GM13976 (cell line): ENCODE data around the gene TRIM45.

Experiments
- DNase-seq: peaks from one replicate; pipeline ENCODE4 v3.0.0; 2012; ENCODE audit warnings: low spot score
- in situ Hi-C: fragments of 300-500 bp; cut with MboI; formaldehyde crosslinking; loops from one replicate; pipeline ENCODE4 v1.12.0; 2022; ENCODE audit warnings: low sequenced_read_pairs, mixed read lengths, inconsistent platforms; ENCODE audit not compliant: unreplicated experiment
- TF ChIP-seq, protein P1 (sequence below): IDR thresholded peaks from 2 replicates; pipeline ENCODE4 v1.5.1; 2012; ENCODE audit warnings: borderline replicate concordance, mild to moderate bottlenecking; ENCODE audit not compliant: insufficient read depth; ENCODE audit errors: extremely low read depth, missing control alignments, control extremely low read depth

Gene TRIM45

DNA sequence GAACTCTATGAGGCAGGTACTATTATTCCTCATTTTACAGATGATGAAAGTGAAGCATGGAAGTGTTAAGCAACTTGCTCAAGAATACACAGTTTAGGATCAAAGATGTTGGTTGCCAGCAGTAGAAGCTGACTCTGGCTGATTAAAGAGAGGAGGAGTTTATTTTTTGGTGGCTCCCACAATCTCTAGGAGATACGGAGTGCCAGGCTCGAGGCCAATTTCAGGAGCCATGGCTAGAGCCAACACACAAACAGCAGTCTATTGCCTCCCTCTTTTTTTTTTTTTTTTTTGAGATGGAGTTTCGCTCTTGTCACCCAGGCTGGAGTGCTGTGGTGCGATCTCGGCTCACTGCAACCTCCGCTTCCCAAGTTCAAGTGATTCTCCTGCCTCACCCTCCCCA lies 41.8 kb downstream of the TRIM45 start:
- TF ChIP-seq, protein P1, sequence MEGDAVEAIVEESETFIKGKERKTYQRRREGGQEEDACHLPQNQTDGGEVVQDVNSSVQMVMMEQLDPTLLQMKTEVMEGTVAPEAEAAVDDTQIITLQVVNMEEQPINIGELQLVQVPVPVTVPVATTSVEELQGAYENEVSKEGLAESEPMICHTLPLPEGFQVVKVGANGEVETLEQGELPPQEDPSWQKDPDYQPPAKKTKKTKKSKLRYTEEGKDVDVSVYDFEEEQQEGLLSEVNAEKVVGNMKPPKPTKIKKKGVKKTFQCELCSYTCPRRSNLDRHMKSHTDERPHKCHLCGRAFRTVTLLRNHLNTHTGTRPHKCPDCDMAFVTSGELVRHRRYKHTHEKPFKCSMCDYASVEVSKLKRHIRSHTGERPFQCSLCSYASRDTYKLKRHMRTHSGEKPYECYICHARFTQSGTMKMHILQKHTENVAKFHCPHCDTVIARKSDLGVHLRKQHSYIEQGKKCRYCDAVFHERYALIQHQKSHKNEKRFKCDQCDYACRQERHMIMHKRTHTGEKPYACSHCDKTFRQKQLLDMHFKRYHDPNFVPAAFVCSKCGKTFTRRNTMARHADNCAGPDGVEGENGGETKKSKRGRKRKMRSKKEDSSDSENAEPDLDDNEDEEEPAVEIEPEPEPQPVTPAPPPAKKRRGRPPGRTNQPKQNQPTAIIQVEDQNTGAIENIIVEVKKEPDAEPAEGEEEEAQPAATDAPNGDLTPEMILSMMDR = no peak
- no peak for DNase-seq
- in situ Hi-C loops = no loop called here

DNA sequence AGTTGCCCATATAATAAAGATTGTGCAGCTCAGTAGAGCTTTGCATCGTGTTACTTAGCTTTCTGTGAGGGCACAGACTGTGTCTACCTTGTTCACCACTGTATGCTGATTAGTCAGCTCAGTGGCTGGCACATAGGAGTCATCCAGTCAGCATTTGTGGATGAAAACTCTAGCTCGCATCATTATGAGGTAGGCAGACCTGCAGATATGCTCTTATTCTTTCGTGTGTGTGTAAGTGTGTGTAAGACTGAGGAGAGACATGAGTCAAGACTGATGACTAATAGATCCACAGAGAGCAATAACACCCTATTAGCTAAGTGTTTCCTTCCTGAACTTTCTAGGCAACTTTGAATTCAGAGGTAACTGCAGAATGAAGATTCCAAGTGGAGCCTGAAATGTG lies 44.3 kb downstream of the TRIM45 start:
- DNase-seq = no peak
- TF ChIP-seq, protein P1 = no peak
- in situ Hi-C loops = no loop called here

DNA sequence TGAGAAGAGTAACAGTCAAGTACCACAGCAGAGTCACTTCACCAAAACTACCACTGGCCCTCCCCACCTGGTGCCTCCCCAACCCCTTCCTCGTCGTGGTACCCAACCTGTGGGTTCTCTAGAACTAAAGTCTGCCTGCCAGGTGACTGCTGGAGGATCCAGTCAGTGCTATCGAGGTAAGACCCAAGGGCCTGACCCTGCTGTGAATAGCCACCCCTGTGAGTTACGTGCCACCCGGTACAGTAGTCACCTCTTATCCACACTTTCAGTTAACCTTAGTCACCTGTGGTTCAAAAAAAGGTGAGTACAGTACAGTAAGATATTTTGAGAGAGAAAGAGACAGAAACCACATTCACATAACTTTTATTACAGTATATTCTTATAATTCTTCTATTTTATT lies 44.9 kb downstream of the TRIM45 start:
- TF ChIP-seq, protein P1 = no peak
- no peak for DNase-seq
- in situ Hi-C loops = no loop called here

DNA sequence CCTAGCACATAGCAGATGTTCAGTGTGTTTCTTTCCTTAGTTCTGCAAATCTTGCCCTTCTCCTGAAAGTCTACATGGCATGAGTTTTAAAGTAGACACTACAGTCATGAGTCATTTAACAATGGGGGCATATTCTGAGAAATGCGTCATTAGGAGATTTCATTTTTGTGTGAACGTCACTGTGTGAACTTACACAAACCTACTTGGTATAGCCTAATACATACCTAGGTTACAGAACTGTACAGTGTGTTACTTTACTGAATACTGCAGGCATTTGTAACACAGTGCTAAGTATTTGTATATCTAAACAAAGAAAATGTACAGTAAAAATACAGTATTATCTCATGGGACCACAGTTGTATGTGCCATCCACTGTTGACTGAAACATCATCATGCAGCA lies 51.4 kb downstream of the TRIM45 start:
- in situ Hi-C loops = no loop called here
- no peak for DNase-seq
- TF ChIP-seq, protein P1 = no peak

DNA sequence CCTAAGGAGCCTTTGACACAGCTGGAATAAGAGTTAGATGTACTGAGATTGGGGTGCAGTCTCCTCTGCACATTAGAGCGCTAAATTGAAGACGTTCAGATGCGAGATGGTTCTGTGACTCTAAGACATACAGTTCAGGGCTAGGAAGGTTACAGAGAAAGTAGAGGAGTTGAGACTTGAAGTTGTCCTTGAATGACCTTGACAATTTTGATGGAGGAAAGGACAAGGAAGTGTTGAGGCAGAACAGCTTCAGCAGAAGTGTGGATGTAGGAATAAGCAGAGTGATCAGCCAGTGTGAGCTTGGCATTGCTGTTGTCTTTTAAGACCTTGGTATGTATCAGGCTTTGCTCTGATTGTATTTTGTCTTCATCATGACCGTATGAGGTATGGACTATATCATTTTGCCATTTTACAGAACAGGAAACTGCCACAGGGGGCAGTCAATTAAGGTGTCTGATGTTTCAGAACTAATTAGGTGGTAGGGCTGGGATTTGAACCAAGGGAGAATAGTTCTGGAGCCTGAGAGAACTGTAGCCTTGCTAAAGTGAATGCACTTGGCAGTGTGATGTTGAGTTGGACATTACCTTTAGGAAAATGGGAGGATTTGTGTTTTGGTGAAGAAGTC lies 52.2 kb downstream of the TRIM45 start:
- TF ChIP-seq, protein P1 = no peak
- no peak for DNase-seq
- in situ Hi-C loops = no loop called here

DNA sequence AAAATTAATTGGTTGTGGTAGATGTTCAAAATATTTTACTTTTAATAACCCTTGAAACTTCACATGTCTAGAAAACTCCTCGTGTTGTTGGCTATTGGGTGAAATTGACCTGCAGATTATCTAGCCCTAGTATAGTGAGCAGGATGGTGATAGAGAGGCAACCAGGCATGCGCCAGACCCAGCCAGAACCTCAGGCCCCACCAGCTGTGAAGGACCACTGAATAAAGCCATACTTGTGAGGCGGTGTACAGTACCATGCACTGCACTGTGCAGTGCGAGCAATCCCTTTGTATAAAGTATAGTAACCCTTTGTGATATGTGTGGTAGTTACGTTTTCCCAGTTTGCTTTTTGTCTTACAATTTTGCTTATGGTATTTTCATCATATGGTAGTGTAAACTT lies 53.0 kb downstream of the TRIM45 start:
- TF ChIP-seq, protein P1 = no peak
- in situ Hi-C loops = no loop called here
- no peak for DNase-seq
